ENCODE results near the gene PBX2. TPM values are rescaled to one million over a fixed set of nuclear protein-coding genes. Genes with fewer than 3 reads are reported as not detected.

Gene PBX2
- total RNA-seq, 1 experiment from 2014 or later = 48.1 TPM

DNA sequence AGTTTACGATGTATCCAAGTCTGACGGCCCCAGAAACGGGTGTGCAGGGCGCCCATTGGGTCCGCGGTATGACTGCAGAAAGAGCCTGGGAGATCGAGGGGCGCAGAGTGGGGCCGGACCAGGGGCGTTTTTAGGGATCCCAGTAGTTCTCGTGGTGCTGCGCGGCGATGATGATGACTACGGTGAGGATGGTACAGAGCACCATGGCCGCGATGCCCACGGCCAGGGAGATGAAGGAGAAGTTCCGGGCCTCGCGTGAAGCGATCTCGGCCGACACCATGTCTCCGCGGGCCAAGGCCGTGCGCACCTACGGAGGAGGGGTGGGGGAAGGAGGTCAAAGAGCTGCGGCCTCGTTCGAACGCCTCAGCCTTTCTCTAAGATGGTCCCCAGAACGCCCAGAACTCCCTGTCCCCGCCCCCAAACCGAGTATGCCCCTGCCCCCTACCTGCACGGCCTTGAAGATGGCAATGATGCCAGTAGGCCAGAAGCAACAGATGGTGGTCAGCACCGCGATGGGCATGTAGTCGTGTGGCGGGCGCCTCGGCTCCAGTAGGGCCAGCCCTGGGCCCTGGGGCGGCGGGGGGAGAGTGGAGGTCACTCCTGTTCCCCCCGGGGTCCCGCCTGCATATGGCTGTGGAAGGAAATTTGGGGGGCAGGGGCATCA is 40.8 kb downstream of the PBX2 start:
- POLR2A ChIA-PET = no interaction called here
- DNase-seq (ENCODE audit: unreplicated experiment) = no peak
- intact Hi-C loops (cut with micrococcal nuclease) = no loop called here

GRCh38 chr6:32148289-32149091 is 41.5 kb downstream of the PBX2 start:
- Mint-ChIP-seq H3K4me1 (ENCODE audit: insufficient read depth, unreplicated experiment) (peaks cover 15% of the 10 kb centered on the region), H3K4me3 (ENCODE audit: unreplicated experiment) (no peak overlapping the region), H3K9me3 (ENCODE audit: unreplicated experiment) (no peaks in the 10 kb centered on the region), H3K27me3 (ENCODE audit: insufficient read depth, unreplicated experiment) (no peaks in the 10 kb centered on the region), H3K36me3 (ENCODE audit: insufficient read depth, unreplicated experiment) (no peaks in the 10 kb centered on the region), H3K27ac (ENCODE audit: low read depth, unreplicated experiment) (no peak overlapping the region)
- BruUV-seq (replicated peaks) = no TSS peak
- POLR2A ChIA-PET = interaction anchor here (0.6 to 0.7 kb wide), 3 partner anchors 38 to 532 kb away, joined by 3 to 4 read pairs (median 3); partner anchors contain the start of gene NEU1
- intact Hi-C loops (cut with micrococcal nuclease) = no loop called here
- CTCF ChIA-PET = interaction anchor here (2.2 kb wide), 1 partner anchor 30 kb away, joined by 6 read pairs; no protein-coding TSS in a partner anchor
- no peak for DNase-seq (ENCODE audit: unreplicated experiment)
- TF ChIP-seq CTCF (IDR thresholded peaks at IDR 0.05; ENCODE audit: unreplicated experiment) = no peak

More for the DNA sequence above, 40.8 kb downstream of the PBX2 start:
- BruUV-seq (replicated peaks) = no TSS peak
- Mint-ChIP-seq H3K9me3 (ENCODE audit: unreplicated experiment) (no peaks in the 10 kb centered on the region), H3K27me3 (ENCODE audit: insufficient read depth, unreplicated experiment) (no peaks in the 10 kb centered on the region), H3K4me3 (ENCODE audit: unreplicated experiment) (no peak overlapping the region), H3K27ac (ENCODE audit: low read depth, unreplicated experiment) (no peak overlapping the region), H3K4me1 (ENCODE audit: insufficient read depth, unreplicated experiment) (peaks cover 15% of the 10 kb centered on the region), H3K36me3 (ENCODE audit: insufficient read depth, unreplicated experiment) (peaks cover 3% of the 10 kb centered on the region)
- no peak for TF ChIP-seq CTCF (IDR thresholded peaks at IDR 0.05; ENCODE audit: unreplicated experiment)
- CTCF ChIA-PET = interaction anchor here (0.6 kb wide), 1 partner anchor 355 kb away, joined by 4 read pairs; no protein-coding TSS in a partner anchor

- Mint-ChIP-seq H3K27me3 (ENCODE audit: insufficient read depth, unreplicated experiment) (no peaks in the 10 kb centered on the region), H3K4me3 (ENCODE audit: unreplicated experiment) (no peak overlapping the region), H3K9me3 (ENCODE audit: unreplicated experiment) (no peaks in the 10 kb centered on the region), H3K36me3 (ENCODE audit: insufficient read depth, unreplicated experiment) (no peaks in the 10 kb centered on the region), H3K27ac (ENCODE audit: low read depth, unreplicated experiment) (no peak overlapping the region), H3K4me1 (ENCODE audit: insufficient read depth, unreplicated experiment) (peaks cover 15% of the 10 kb centered on the region)
- DNase-seq (ENCODE audit: unreplicated experiment) = no peak
- BruUV-seq (replicated peaks) = no TSS peak
- intact Hi-C loops (cut with micrococcal nuclease) = no loop called here
- CTCF ChIA-PET = interaction anchor here (2.2 kb wide), 1 partner anchor 29 kb away, joined by 6 read pairs; no protein-coding TSS in a partner anchor
- POLR2A ChIA-PET = interaction anchor here (0.6 to 0.7 kb wide), 3 partner anchors 37 to 531 kb away, joined by 3 to 4 read pairs (median 3); partner anchors contain the start of gene NEU1
- no peak for TF ChIP-seq CTCF (IDR thresholded peaks at IDR 0.05; ENCODE audit: unreplicated experiment)
These were observed 42.4 kb downstream of the PBX2 start for GRCh38 chr6:32147401-32148132.
